Measurements from ENCODE around the gene SNX21.

- TF ChIP-seq CTCF (IDR thresholded peaks at IDR 0.05) = peak in 1 of 5 experiments; percentile 9
- TF ChIP-seq POLR2A (IDR thresholded peaks at IDR 0.05) = no peak
- TF ChIP-seq EP300 (IDR thresholded peaks at IDR 0.05; ENCODE audit: low read depth) = no peak
Observed at GRCh38 chr20:45835329-45835765, 1.7 kb downstream of the SNX21 start.
